ENCODE data around the gene GOLGA6L7.
"Not testable (repeated sequence)": the region's sequence is repeated elsewhere in the genome, so short reads cannot be mapped to it uniquely, and the experiment has no call there.

Gene GOLGA6L7

GRCh38 chr15:28881600-28881999 lies 33.2 kb upstream of the GOLGA6L7 start:
- DNase-seq, result no peak

- DNase-seq, result no peak
Observed at GRCh38 chr15:28881170-28881569, 32.7 kb upstream of the GOLGA6L7 start.

- no peak for DNase-seq
Observed at GRCh38 chr15:28880680-28881079, 32.2 kb upstream of the GOLGA6L7 start.

- DNase-seq, result no peak
Observed at GRCh38 chr15:28879551-28879950, 31.1 kb upstream of the GOLGA6L7 start.

- no peak for DNase-seq
Observed at GRCh38 chr15:28878209-28878608, 29.8 kb upstream of the GOLGA6L7 start.

DNA sequence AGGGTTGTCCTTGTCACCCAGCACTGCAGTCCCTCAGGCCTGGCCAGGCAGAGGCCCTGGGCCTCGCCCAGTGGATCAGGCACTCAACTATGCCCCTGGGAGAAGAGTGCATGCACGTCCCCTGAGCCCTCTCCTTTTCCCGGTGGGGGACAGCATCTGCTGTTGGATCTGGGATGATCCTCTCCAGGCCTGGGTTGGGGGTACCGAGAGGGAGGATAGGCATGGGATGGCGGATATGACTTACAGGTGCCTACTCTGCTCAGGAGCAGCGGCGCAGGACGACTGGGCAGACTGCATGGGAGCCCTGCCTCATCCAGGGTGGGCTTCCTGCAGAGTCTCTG lies 28.4 kb upstream of the GOLGA6L7 start:
- DNase-seq, result no peak

DNA sequence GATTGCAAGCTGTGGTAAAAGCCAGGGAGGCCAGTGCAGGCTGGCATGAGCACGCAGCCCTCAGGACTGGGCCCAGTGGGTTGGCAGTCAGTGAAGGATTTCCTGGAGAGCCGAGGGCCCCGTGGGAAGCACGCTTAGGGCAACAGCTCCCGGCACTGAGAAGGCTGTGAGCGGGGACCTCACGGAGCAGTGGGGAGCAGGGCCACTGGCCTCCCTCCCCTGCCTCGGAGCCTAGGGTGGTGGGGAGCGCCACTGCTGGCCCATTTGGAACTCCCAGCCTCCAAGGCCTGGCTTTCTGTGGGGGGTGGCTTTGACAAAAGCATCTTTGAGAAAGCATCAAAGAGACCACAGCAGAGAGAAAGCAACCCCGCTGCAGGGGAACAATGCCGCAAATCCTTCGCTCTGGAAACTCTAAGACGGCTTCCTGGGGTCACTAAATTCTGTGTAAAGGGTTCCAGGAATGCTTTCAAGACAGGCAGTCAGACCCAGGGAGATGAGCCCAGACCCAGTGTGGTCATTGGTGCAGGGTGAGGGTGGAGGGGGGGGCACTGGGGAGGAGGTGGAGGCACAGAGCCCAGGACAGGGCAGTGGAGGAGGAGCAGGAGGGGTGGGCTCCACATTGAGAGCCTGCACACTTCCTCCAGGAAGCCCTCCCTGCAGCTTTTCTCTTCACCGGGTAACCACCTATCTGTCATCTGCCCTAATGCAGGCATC lies 27.8 kb upstream of the GOLGA6L7 start:
- DNase-seq, result no peak

GRCh38 chr15:28875461-28876000 lies 27.1 kb upstream of the GOLGA6L7 start:
- DNase-seq, result no peak

GRCh38 chr15:28873585-28874190 lies 25.2 kb upstream of the GOLGA6L7 start:
- DNase-seq, result no peak

- DNase-seq, result no peak
Observed at GRCh38 chr15:28873006-28873405, 24.6 kb upstream of the GOLGA6L7 start.

DNA sequence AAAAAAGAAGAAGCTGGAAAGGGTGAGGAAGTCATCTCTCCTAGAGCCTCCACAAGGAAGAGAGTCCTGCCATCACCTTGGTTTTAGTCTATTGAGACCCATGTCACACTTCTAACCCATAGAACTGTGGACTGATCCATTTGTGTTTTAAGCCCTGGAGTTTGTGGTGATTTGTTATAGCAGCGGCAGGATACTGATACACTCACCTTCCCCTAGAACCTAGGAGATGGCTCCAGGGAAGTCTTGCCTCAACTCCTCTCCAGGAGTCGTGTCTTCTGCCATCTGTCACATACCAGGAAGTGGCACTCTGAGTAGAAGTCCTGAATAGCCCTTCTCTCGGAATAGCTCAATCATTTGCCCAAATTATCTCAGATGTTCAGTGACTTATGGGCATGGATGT lies 22.7 kb upstream of the GOLGA6L7 start:
- DNase-seq, result no peak

- DNase-seq, result no peak
Observed at GRCh38 chr15:28868744-28869345, 20.4 kb upstream of the GOLGA6L7 start.

- not testable (repeated sequence) for DNase-seq
Observed at GRCh38 chr15:28861589-28862293, 13.3 kb upstream of the GOLGA6L7 start.

- DNase-seq, result no peak
Observed at GRCh38 chr15:28861031-28861534, 12.6 kb upstream of the GOLGA6L7 start.

- DNase-seq, result not testable (repeated sequence)
Observed at GRCh38 chr15:28854578-28854977, 6.1 kb upstream of the GOLGA6L7 start.

GRCh38 chr15:28853654-28854053 lies 5.2 kb upstream of the GOLGA6L7 start:
- not testable (repeated sequence) for DNase-seq

DNA sequence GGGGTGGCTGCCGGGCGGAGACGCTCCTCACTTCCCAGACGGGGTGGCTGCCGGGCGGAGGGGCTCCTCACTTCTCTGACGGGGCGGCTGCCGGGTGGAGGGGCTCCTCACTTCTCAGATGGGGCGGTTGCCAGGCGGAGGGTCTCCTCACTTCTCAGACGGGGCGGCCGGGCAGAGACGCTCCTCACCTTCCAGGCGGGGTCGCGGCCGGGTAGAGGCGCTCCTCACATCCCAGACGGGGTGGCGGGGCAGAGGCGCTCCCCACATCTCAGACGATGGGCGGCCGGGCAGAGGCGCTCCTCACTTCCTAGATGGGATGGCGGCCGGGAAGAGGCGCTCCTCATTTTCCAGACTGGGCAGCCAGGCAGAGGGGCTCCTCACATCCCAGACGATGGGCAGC lies 1.3 kb upstream of the GOLGA6L7 start:
- DNase-seq, result not testable (repeated sequence)

DNA sequence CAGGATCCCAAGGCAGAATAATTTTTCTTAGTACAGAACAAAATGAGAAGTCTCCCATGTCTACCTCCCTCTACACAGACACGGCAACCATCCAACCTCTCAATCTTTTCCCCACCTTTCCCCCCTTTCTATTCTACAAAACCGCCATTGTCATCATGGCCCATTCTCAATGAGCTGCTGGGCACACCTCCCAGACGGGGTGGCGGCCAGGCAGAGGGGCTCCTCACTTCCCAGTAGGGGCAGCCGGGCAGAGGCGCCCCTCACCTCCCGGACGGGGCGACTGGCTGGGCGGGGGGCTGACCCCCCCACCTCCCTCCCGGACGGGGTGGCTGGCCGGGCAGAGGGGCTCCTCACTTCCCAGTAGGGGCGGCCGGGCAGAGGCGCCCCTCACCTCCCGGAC lies 827 bp upstream of the GOLGA6L7 start:
- DNase-seq, result not testable (repeated sequence)

- DNase-seq, result not testable (repeated sequence)
Observed at GRCh38 chr15:28847959-28848358, 485 bp downstream of the GOLGA6L7 start.

DNA sequence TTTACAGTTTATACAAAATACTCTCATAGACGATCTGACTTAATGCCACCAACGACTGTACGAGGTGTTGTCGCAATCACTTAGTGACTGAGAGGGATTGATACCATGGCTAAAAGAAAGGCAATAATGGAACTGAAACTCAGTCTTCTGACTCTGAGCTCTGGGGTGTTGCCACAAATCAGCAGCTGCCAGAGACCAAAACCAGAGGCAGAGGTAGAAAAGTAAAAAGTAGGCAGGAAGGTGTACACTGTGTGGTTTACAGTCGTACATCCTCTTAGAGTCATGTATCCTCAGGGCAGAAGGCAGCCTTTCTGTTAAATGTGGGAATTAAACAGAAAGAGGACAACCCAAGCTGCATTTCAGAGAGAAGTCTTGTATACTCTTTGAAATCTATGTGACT lies 1.2 kb downstream of the GOLGA6L7 start:
- not testable (repeated sequence) for DNase-seq

- DNase-seq, result not testable (repeated sequence)
Observed at GRCh38 chr15:28844147-28844546, 4.3 kb downstream of the GOLGA6L7 start.

DNA sequence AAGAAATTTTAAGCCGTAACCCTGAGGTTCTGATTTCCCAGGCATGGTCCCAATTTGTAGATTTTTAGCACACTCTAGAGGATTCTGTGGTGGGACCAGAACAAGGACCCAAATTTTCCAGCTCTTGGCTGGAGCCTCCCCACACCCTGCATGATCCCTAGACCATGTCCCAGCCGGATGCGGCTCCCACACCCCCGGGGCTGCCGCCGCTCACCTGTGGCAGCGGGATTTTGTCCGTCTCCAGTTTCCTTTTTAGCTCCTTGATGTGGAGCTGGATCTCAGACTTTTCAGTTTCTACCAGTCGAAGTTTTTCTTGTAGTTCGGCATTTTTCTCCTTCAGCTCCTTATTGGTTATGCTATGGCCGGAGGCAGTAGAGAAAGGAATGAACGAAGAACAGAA lies 4.9 kb downstream of the GOLGA6L7 start:
- not testable (repeated sequence) for DNase-seq

- not testable (repeated sequence) for DNase-seq
Observed at GRCh38 chr15:28842210-28842609, 6.2 kb downstream of the GOLGA6L7 start.
